MCF 10A (cell line): ENCODE data around the gene INPP4A. TPM values are rescaled to one million over a fixed set of nuclear protein-coding genes. Genes with fewer than 3 reads are reported as not detected.

Experiments
- BruUV-seq: library from RNA; stranded (reverse); fragments of 400-500 nt; replicated peaks from 2 replicates; lab custom pipeline; 2021; lab: Mats Ljungman, UMichigan
- CTCF ChIA-PET: fragments of 300-600 bp; sonication (Branson Sonifier 250); formaldehyde crosslinking; extraction: SDS; loops from one replicate; lab custom pipeline; 2021; ENCODE audit warnings: antibody characterized with exemption, inconsistent platforms; lab: Yijun Ruan, JAX
- POLR2A ChIA-PET: fragments of 300-600, 350-650 bp; sonication (Branson Sonifier 250); formaldehyde crosslinking; extraction: SDS; loops from one replicate; lab custom pipeline; 2020; ENCODE audit warnings: antibody characterized with exemption, inconsistent platforms; lab: Yijun Ruan, JAX
- DNase-seq: peaks from one replicate; pipeline ENCODE4 v3.0.0-alpha.2; 2018; ENCODE audit not compliant: unreplicated experiment
- H3K27ac Mint-ChIP-seq: one replicate; pipeline ENCODE4 v1.8.0; 2022; ENCODE audit warnings: mild to moderate bottlenecking, low read depth, mixed read lengths; ENCODE audit not compliant: unreplicated experiment
- H3K27me3 Mint-ChIP-seq: one replicate; pipeline ENCODE4 v1.8.0; 2022; ENCODE audit warnings: mixed read lengths; ENCODE audit not compliant: insufficient read depth, unreplicated experiment
- H3K36me3 Mint-ChIP-seq: one replicate; pipeline ENCODE4 v1.8.0; 2022; ENCODE audit warnings: mild to moderate bottlenecking, moderate library complexity, mixed read lengths; ENCODE audit not compliant: insufficient read depth, unreplicated experiment
- H3K4me1 Mint-ChIP-seq: one replicate; pipeline ENCODE4 v1.8.0; 2022; ENCODE audit warnings: mixed read lengths; ENCODE audit not compliant: insufficient read depth, unreplicated experiment
- H3K4me3 Mint-ChIP-seq: one replicate; pipeline ENCODE4 v1.8.0; 2022; ENCODE audit warnings: mild to moderate bottlenecking, moderate library complexity, mixed read lengths; ENCODE audit not compliant: unreplicated experiment
- H3K9me3 Mint-ChIP-seq: one replicate; pipeline ENCODE4 v1.8.0; 2022; ENCODE audit warnings: mixed read lengths; ENCODE audit not compliant: unreplicated experiment
- CTCF ChIP-seq: fragments of 200-600 bp; IDR thresholded peaks from one replicate; pipeline ENCODE4 v1.8.0; 2022; ENCODE audit warnings: antibody characterized with exemption, mild to moderate bottlenecking; ENCODE audit not compliant: unreplicated experiment
- intact Hi-C: fragments of 100-400 bp; cut with micrococcal nuclease; formaldehyde crosslinking; loops from 2 replicates; pipeline ENCODE4 v1.14.1; 2022
- total RNA-seq: library from RNA; stranded (reverse); gene quantifications from 2 replicates; pipeline ENCODE4 v1.2.3, GENCODE V29; 2022

INPP4A gene
- total RNA-seq, 1 experiment from 2014 or later: 21.5 TPM

GRCh38 chr2:98454073-98454472 lies 9.4 kb downstream of the INPP4A start:
- H3K27ac Mint-ChIP-seq: no peak overlapping the region
- H3K4me1 Mint-ChIP-seq: peaks cover 15% of the 10 kb centered on the region
- intact Hi-C loops: no loop called here
- H3K36me3 Mint-ChIP-seq: no peaks in the 10 kb centered on the region
- DNase-seq: no peak
- no peak overlapping the region for H3K4me3 Mint-ChIP-seq
- TF ChIP-seq CTCF: no peak
- POLR2A ChIA-PET: no interaction called here
- H3K9me3 Mint-ChIP-seq: no peaks in the 10 kb centered on the region
- BruUV-seq: no TSS peak
- no peaks in the 10 kb centered on the region for H3K27me3 Mint-ChIP-seq
- CTCF ChIA-PET: interaction anchor here (1.4 to 1.5 kb wide), 2 partner anchors 12 to 115 kb away, joined by 3 to 5 read pairs; no protein-coding TSS in a partner anchor

GRCh38 chr2:98454500-98455235 lies 10.0 kb downstream of the INPP4A start:
- Mint-ChIP-seq H3K36me3 (no peaks in the 10 kb centered on the region), H3K4me3 (no peak overlapping the region), H3K9me3 (no peaks in the 10 kb centered on the region), H3K4me1 (peaks cover 19% of the 10 kb centered on the region), H3K27ac (no peak overlapping the region), H3K27me3 (no peaks in the 10 kb centered on the region)
- BruUV-seq: no TSS peak
- DNase-seq: no peak
- ChIA-PET POLR2A (no interaction called here), CTCF (interaction anchor here (1.4 to 1.5 kb wide), 2 partner anchors 11 to 114 kb away, joined by 3 to 5 read pairs; no protein-coding TSS in a partner anchor)
- TF ChIP-seq CTCF: no peak
- intact Hi-C loops: no loop called here

GRCh38 chr2:98455494-98455976 lies 10.9 kb downstream of the INPP4A start:
- intact Hi-C loops: no loop called here
- TF ChIP-seq CTCF: no peak
- POLR2A ChIA-PET: interaction anchor here (1.3 kb wide), 1 partner anchor 11 kb away, joined by 5 read pairs; no protein-coding TSS in a partner anchor
- Mint-ChIP-seq H3K36me3 (no peaks in the 10 kb centered on the region), H3K27me3 (no peaks in the 10 kb centered on the region), H3K9me3 (no peaks in the 10 kb centered on the region), H3K4me1 (peaks cover 20% of the 10 kb centered on the region), H3K4me3 (no peak overlapping the region), H3K27ac (no peak overlapping the region)
- BruUV-seq: no TSS peak
- CTCF ChIA-PET: interaction anchor here (0.6 to 1.4 kb wide), 3 partner anchors 10 to 758 kb away, joined by 4 to 5 read pairs (median 5); no protein-coding TSS in a partner anchor
- no peak for DNase-seq

- H3K4me1 Mint-ChIP-seq: peaks cover 20% of the 10 kb centered on the region
- DNase-seq: peak; percentile 61
These were observed 12.5 kb downstream of the INPP4A start for GRCh38 chr2:98457045-98457696.

More at GRCh38 chr2:98457045-98457696, 12.5 kb downstream of the INPP4A start:
- Mint-ChIP-seq H3K9me3 (no peaks in the 10 kb centered on the region), H3K36me3 (no peaks in the 10 kb centered on the region), H3K4me3 (no peak overlapping the region), H3K27ac (no peak overlapping the region), H3K27me3 (no peaks in the 10 kb centered on the region)
- intact Hi-C loops: no loop called here
- CTCF ChIA-PET: interaction anchor here (0.7 kb wide), 4 partner anchors 15 to 44 kb away, joined by 3 to 5 read pairs (median 4); no protein-coding TSS in a partner anchor
- POLR2A ChIA-PET: interaction anchor here (0.9 to 1.7 kb wide), 2 partner anchors 10 to 152 kb away, joined by 4 read pairs; no protein-coding TSS in a partner anchor
- no TSS peak for BruUV-seq
- no peak for TF ChIP-seq CTCF
